Measurements from ENCODE around the gene IER5L.
"Not testable (repeated sequence)": the region's sequence is repeated elsewhere in the genome, so short reads cannot be mapped to it uniquely, and the experiment has no call there.

The IER5L gene

GRCh38 chr9:129178568-129179382 lies 714 bp upstream of the IER5L start:
- no peak for DNase-seq (ENCODE audit: low spot score)

DNA sequence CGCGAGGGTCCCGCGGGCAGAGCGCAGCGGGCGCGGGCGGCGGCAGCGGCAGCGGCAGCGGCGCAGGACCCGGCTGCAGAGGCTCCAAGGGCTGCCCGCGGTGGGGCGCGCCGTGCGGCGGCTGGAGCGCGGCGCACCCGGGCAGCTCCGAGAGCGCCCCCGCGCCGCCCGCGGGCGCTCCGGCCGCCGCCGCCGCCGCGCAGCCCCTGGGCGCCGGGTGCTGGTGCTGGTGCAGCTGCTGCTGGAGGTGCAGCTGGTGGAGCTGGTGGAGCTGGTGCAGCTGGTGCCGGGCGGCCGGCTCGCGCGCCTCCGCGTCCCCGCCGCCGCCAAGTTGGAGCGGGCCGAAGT lies 644 bp downstream of the IER5L start:
- DNase-seq (ENCODE audit: low spot score) = peak; percentile 44

DNA sequence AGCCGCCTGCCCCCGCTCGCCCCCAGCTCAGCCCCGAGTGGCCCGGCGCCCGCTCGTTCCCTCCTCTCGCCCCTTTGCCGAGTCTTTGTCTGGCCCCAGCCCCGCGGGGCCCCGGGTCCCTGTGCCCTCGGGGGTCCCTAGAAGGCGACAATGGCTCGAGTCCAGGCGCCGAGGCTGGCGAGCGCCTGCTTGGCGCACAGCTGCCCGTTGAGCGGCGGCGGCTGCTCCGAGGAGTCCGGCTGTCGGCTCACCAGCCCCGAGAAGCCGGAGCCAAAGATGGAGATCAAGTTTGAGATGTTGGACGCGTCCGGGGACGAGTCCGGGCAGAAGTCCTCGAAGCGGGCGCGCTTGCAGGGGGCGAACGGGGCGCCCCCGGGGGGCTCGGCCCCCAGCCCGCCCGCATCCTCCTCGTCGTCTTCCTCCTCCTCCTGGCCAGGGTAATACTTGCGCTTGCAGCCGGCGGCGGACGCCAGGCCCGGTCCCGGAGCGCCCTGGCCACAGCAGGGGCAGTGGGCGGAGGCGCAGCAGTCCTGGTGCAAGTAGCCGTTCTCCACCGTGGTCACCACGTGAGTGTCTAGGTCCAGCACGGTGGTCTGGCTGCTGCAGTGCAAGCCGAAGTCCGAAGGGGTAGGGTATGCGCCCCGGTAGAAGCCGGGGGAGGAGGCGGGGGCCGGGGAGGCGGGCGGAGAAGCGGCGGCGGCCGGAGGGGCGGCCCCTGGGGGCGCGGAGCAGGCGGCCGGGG lies 1.2 kb downstream of the IER5L start:
- no peak for DNase-seq (ENCODE audit: low spot score)

DNA sequence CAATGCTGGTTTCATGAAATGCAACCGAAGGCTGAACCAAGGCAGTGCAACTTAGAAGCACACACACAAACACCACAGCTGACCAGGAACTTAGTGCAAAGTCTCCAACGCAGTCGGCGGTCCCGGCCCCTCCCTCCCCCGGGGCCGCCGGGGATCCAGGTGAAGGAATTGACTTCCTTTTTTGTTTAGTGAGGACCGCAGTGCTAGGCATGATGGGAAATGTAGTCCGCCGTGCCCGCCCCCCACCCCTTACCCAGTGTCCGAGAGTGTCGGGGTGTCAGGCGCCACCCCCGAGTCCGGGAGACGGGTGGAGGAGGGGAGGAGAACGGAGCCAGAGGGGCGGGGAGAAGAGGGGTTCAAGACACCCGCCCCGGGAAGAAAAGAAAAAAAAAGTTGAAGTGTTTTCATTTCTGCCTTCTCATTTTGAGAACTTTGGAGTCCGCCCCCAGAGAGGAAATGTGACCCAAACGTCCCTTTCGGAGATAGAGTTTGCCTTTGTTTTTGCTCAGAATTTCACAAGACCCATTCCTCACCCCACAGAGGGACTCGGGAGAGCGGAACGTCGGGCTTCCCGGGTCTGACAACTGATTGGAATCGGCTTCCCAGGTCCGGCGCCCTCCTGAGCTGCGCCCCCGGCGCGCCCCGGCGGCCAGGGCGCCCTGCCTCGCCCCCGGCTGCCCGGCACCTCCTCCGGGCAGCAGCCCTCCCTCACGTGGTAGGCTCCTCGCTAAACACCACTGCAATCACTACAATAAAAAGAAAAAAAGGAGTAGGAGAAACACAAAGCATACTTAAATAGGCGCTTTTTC lies 2.0 kb downstream of the IER5L start:
- DNase-seq (ENCODE audit: low spot score) = peak; percentile 74

- no peak for DNase-seq (ENCODE audit: low spot score)
These were observed 2.6 kb downstream of the IER5L start for GRCh38 chr9:129175515-129175824.

GRCh38 chr9:129174724-129175514 lies 3.1 kb downstream of the IER5L start:
- peak; percentile 89 for DNase-seq (ENCODE audit: low spot score)

GRCh38 chr9:129174102-129174723 lies 3.8 kb downstream of the IER5L start:
- peak; percentile 88 for DNase-seq (ENCODE audit: low spot score)

DNA sequence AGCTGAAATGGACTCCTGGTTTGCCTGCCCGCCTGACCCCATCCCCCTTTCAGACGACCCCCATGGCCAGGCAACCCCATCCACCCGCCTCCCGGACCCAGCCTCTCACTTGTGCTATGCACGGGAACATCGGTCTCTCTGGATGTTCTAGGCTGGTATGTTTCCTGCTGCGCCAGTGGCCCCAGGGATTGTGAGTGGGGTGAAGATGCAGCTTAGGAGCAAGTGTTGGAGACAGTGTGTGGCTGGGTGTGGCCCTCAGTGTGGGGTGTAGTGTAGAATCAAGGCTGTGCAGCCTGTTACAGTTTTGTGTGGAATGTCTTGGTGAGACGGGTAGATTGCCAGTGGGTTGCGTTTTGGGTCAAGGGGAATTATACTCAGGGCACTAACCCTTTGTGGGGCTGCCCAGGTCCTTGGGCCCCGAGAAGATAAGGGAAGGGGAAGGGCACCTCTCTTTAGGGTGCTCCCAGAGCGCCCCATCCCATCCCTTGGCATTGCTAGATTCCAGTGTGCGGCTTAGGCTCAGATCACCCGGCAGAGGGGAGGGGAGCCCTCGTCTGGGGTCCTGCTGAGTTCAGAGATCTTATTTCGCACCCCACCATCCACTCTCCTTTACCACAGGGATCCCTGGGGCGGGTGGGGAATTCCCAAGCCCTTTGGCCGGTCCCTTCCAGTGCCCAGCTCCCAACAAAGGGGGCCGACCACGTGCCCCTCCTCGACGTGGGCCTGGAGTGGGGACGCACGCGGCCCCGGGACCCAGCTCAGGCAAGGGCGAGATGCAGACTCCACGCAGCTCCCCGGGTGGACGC lies 4.6 kb downstream of the IER5L start:
- DNase-seq (ENCODE audit: low spot score) = peak; percentile 25

- no peak for DNase-seq (ENCODE audit: low spot score)
These were observed 5.2 kb downstream of the IER5L start for GRCh38 chr9:129172816-129173215.

- no peak for DNase-seq (ENCODE audit: low spot score)
These were observed 5.9 kb downstream of the IER5L start for GRCh38 chr9:129171993-129172751.

DNA sequence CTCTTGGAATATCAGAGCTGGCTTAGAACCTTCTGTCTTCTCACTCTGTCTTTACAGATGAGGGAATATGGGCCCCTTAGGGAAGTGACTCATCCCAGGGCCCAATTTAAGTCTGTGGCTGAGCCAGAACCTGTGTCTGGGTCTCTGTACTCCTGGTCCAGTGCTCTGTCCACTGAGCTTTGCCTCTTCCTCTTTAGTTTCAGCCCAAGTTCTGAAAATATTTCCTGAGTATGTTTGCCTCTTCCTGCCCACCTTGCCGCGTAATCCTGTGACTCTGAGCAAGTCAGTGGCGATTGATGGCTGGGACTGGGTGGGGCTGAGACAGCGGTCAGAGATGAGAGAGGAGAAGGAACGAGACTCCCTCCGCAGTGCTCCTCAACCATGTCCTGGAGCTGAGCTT lies 7.8 kb downstream of the IER5L start:
- DNase-seq (ENCODE audit: low spot score) = no peak

DNA sequence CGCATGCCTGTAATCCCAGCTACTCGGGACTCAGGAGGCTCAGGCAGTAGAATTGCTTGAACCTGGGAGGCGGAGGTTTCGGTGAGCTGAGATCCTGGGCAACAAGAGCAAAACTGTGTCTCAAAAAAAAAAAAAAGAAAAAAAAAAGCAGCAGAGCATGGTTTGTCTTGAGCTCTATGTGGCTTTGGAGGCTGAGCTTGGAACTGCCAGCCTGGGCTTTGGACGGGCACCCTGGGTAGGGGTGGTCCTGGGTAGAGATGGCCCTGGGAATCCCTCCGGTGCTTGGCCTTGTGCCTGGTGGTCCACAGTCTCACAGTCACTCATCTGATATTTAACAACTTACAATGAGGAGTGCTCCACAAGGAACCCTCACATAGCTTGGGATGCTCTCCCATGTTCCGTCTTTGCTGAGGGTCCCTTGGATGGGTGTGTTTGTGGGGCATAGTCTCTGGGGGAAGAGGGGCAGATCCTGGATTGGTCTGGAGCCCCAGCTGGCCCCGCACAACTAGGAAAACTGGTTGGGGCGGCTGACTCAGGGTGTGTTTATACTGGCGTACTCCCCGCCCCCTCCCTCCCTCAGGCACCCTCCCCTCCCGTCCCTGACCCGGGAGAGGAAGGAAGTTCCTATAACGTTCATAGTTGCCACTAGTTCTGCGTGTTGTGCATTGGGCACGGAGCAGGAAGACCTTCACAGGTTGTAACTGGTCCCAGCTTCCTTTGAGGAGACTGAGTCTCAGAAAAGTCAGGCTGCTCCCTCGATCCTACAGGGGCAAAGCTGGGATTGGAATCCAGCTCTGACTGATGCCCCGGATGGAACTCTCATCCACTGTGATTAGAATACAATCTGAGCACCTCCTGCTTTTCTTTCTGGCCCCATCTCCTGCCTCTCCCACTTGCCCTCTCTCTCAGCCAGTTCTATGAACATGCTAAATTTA lies 11.2 kb downstream of the IER5L start:
- peak; percentile 91 for DNase-seq (ENCODE audit: low spot score)

DNA sequence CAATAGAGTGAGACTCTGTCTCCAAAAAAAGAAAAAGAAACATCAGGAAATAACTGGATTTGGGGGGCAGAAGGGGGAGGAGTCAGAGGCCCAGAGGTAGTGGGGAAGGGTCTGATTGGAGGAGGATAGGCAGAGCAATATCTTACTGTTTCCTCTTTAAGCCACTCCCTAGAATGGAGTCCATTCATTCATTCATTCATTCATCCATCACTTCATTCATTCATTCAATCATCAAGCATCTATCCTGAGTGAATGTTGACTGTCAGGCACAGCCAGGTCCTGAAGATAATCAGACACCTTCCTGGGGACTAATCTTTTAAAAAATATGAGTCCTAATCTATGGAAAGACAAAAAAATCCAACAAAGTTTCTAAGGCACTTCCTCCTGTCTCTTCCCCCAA lies 12.9 kb downstream of the IER5L start:
- DNase-seq (ENCODE audit: low spot score) = no peak

GRCh38 chr9:129164246-129164930 lies 13.7 kb downstream of the IER5L start:
- DNase-seq (ENCODE audit: low spot score) = peak; percentile 71

DNA sequence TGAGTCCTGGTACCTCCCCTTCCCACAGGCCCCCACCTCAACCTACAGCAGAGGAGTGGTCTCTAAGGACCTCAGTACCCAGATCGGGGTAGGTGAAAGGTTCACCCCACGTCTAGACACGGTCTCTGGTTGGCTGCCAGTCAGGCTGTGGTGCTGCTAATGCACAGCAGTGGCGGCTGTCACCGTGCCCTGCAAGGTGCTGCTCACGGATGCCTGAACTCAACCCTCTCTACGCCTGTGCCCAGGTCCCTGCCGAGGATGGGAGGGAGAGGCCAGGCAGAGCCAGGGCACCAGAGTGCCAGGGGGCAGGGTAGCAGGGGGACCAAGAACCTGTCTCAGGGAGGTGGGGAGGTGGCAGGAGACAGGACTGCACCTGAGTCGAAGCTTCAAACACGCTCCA lies 14.3 kb downstream of the IER5L start:
- DNase-seq (ENCODE audit: low spot score) = no peak

DNA sequence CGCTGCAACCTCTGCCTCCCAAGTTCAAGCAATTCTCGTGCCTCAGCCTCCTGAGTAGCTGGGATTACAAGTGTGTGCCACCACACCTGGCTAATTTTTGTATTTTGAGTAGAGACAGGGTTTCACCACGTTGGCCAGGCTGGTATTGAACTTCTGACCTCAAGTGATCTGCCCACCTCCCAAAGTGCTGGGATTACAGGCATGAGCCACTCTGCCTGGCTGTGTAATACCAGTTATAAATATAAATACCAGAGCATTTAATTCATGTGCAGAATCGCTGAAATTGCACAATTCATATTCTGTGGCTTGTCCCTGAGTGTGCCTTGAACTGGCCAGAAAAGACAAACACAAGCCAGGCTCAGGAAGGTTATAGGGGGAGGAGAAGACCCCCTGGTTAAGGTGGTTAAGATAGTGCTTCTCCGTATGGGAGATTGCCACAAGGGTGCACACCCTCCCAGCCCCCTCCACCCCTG lies 14.8 kb downstream of the IER5L start:
- DNase-seq (ENCODE audit: low spot score) = not testable (repeated sequence)

DNA sequence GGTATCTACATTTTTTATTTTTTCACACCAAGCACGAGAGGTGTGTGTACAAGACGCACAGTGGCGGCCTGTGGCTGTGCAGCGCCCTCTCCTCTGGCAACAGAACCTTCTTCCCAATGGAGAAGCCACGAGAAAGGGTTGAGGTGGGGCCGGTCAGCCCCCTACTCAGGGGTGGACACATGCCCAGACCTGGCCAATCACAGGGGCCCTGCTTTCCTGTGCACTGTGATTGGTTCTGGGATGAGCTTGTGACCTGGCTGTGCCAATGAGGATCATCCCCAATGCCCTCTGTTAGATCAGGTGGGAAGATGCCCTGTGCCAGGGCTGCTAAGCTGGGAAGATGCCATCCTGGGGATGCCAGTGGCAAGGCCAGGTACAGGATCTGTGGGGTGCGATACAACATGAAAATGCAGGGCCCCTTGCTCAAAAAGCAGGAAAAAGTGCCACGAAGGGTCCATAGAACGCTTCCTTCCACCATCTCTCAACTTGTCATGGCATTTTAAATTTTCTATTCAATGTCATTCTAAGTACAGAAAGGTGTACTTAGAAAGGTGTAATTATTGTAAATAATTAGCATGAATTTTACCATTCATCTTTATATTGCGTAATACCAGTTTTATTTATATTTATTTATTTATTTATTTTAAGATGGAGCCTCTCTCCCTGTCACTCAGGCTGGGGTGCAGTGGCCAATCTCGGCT lies 15.4 kb downstream of the IER5L start:
- no peak for DNase-seq (ENCODE audit: low spot score)

DNA sequence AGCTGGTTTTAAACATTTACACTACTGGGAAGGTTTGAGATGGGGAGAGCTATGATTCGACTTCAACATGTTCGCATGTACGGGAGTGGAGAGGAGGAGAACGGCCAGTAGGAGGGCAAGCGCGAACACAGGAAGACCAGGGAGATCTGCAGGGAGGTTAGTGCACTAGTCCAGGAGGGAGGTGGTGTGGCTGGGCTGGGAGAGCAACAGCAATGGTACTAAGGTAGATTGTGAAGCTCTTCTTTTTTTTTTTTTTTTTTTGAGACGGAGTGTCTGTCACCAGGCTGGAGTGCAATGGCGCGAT lies 16.6 kb downstream of the IER5L start:
- no peak for DNase-seq (ENCODE audit: low spot score)

Measured in AG20443 (cell line).